Liver (tissue), 9 donors: ENCODE results near the gene FILIP1L. TPM values are rescaled to one million over a fixed set of nuclear protein-coding genes. Genes with fewer than 3 reads are reported as not detected.

Experiments used
- DNase-seq: peaks from one replicate; pipeline ENCODE4 v3.0.0-alpha.2; 2017; ENCODE audit warnings: low spot score
- H3K27ac ChIP-seq, 2 donors: one replicate each; pipeline ENCODE4 v1.7.0; 2013; ENCODE audit warnings: inconsistent platforms in 2 of 2, low read length in 2 of 2, control low read depth in 1 of 2, low read depth in 1 of 2, mild to moderate bottlenecking in 1 of 2
- H3K27me3 ChIP-seq, 4 donors: one replicate each; pipeline versions ENCODE4 v1.6.1 to v1.7.0; 2013; ENCODE audit warnings: low read length in 3 of 4, inconsistent platforms in 1 of 4, mild to moderate bottlenecking in 1 of 4, moderate library complexity in 1 of 4; ENCODE audit not compliant: control insufficient read depth in 4 of 4, insufficient read depth in 4 of 4
- H3K36me3 ChIP-seq, 4 donors: one replicate each; pipeline versions ENCODE4 v1.6.1 to v1.7.0; 2013; ENCODE audit warnings: low read length in 3 of 4, mild to moderate bottlenecking in 3 of 4, low read depth in 1 of 4, moderate library complexity in 1 of 4; ENCODE audit not compliant: control insufficient read depth in 4 of 4, insufficient read depth in 3 of 4
- H3K4me1 ChIP-seq, 4 donors: one replicate each; pipeline versions ENCODE4 v1.6.1 to v1.7.0; 2013; ENCODE audit warnings: low read length in 3 of 4, mild to moderate bottlenecking in 3 of 4, moderate library complexity in 1 of 4; ENCODE audit not compliant: control insufficient read depth in 4 of 4, insufficient read depth in 4 of 4
- H3K4me3 ChIP-seq, 3 donors: one replicate each; pipeline versions ENCODE4 v1.6.1 to v1.7.0; 2013; ENCODE audit warnings: low read length in 3 of 3, control low read depth in 1 of 3, low read depth in 1 of 3, mild to moderate bottlenecking in 1 of 3
- H3K9ac ChIP-seq, 2 donors: one replicate each; pipeline ENCODE4 v1.7.0; 2013; ENCODE audit warnings: low read length in 2 of 2, mild to moderate bottlenecking in 2 of 2, moderate library complexity in 2 of 2, control low read depth in 1 of 2, low read depth in 1 of 2
- H3K9me3 ChIP-seq, 4 donors: one replicate each; pipeline versions ENCODE4 v1.6.1 to v1.7.0; 2013; ENCODE audit warnings: low read length in 3 of 4; ENCODE audit not compliant: control insufficient read depth in 4 of 4
- ATF3 ChIP-seq: IDR thresholded peaks from 2 replicates; pipeline ENCODE4 v1.6.1; 2016; ENCODE audit warnings: antibody characterized with exemption
- CTCF ChIP-seq: fragments of 150-350 bp; IDR thresholded peaks from 2 replicates; pipeline ENCODE4 v1.5.1; 2017; ENCODE audit warnings: improper control_type of control experiment, low read depth, low read length; ENCODE audit not compliant: missing input control
- EGR1 ChIP-seq, 2 donors: IDR thresholded peaks; 2 replicates each; pipeline ENCODE4 v1.6.1; 2016 to 2018; ENCODE audit warnings: antibody characterized with exemption in 2 of 2, low read depth in 2 of 2
- FOXA1 ChIP-seq: IDR thresholded peaks from 2 replicates; pipeline ENCODE4 v1.6.1; 2016; ENCODE audit warnings: antibody characterized with exemption
- GABPA ChIP-seq, 2 donors: IDR thresholded peaks in 1 of 2; conservative IDR thresholded peaks in 1 of 2; 2 replicates each; pipeline ENCODE4 v1.6.1; 2016; ENCODE audit warnings: antibody characterized with exemption in 2 of 2, mild to moderate bottlenecking in 1 of 2, moderate library complexity in 1 of 2
- HNF4G ChIP-seq: IDR thresholded peaks from 2 replicates; pipeline ENCODE4 v1.6.1; 2016; ENCODE audit warnings: antibody characterized with exemption
- JUND ChIP-seq, 2 donors: IDR thresholded peaks; 2 replicates each; pipeline ENCODE4 v1.6.1; 2016; ENCODE audit warnings: antibody characterized with exemption in 2 of 2
- MAX ChIP-seq: IDR thresholded peaks from 2 replicates; pipeline ENCODE4 v1.6.1; 2016; ENCODE audit warnings: antibody characterized with exemption
- NR2F2 ChIP-seq: IDR thresholded peaks from 2 replicates; pipeline ENCODE4 v1.6.1; 2016; ENCODE audit warnings: antibody characterized with exemption
- RXRA ChIP-seq, 2 donors: IDR thresholded peaks; 2 replicates each; pipeline ENCODE4 v1.6.1; 2017 to 2018; ENCODE audit warnings: antibody characterized with exemption in 2 of 2, mild to moderate bottlenecking in 1 of 2
- SP1 ChIP-seq: IDR thresholded peaks from 2 replicates; pipeline ENCODE4 v1.6.1; 2018; ENCODE audit warnings: antibody characterized with exemption, mild to moderate bottlenecking
- YY1 ChIP-seq: IDR thresholded peaks from 2 replicates; pipeline ENCODE4 v1.6.1; 2016; ENCODE audit warnings: antibody characterized with exemption, mild to moderate bottlenecking
- WGBS: extraction: QIAGEN DNeasy Blood & Tissue Kit; methylation state at CpG from one replicate; pipeline ENCODE4 v1.1.7; 2013; 5-methylcytosine and 5-hydroxymethylcytosine counted together
- polyA plus RNA-seq, 2 donors: library from polyadenylated mRNA; stranded (reverse) in 1 of 2; unstranded in 1 of 2; fragments of 200-250 nt in 1 of 2; fragments of >200 nt in 1 of 2; fragmentation: Nextera tagmentation in 1 of 2; extraction: Ambion mirVana in 1 of 2; gene quantifications; one replicate each; pipeline versions ENCODE4 v1.2.1 to v1.2.3, GENCODE V29; 2013 to 2015
- total RNA-seq, 2 donors: library from RNA; depleted of rRNA; stranded (reverse); fragments of >200 nt; gene quantifications; one replicate each; pipeline ENCODE4 v1.2.3, GENCODE V29; 2014
- donor health status: healthy.
- donor health status: healthy.
- donor health status: healthy.
- donor health status: healthy.
- donor health status: healthy.

Gene FILIP1L
- total and polyA plus RNA-seq, 4 donors: 1.4 to 6.5 (median 1.9) TPM

GRCh38 chr3:100023150-100023549 lies 91.2 kb downstream of the FILIP1L start (continued):
- TF ChIP-seq CTCF (no peak), FOXA1 (no peak), ATF3 (no peak), SP1 (no peak)

- DNase-seq: no peak
- H3K27me3 ChIP-seq: no peaks in the 10 kb centered on the region
- H3K9ac ChIP-seq: no peak overlapping the region
- no peak overlapping the region for H3K27ac ChIP-seq
- no peak overlapping the region for H3K4me3 ChIP-seq
- H3K9me3 ChIP-seq: no peaks in the 10 kb centered on the region
- H3K4me1 ChIP-seq: no peaks in the 10 kb centered on the region
- peaks cover 0 to 2% (median 0%) of the 10 kb centered on the region in 4 donors for H3K36me3 ChIP-seq
- TF ChIP-seq YY1 (no peak), MAX (no peak), JUND (IDR thresholded peaks at IDR 0.05) (no peak), FOXA1 (no peak), ATF3 (no peak)
Observed at GRCh38 chr3:100022506-100022905, 91.8 kb downstream of the FILIP1L start.

GRCh38 chr3:100020876-100021644 lies 93.2 kb downstream of the FILIP1L start:
- Histone ChIP-seq H3K27me3 (no peaks in the 10 kb centered on the region), H3K27ac (no peak overlapping the region), H3K36me3 (peaks cover 0 to 2% (median 0%) of the 10 kb centered on the region in 4 donors), H3K4me1 (no peaks in the 10 kb centered on the region), H3K9me3 (no peaks in the 10 kb centered on the region), H3K9ac (no peak overlapping the region), H3K4me3 (no peak overlapping the region)
- WGBS: 96% methylated on average over 9 of the region's 9 CpGs
- TF ChIP-seq RXRA (IDR thresholded peaks at IDR 0.05) (no peak), EGR1 (IDR thresholded peaks at IDR 0.05; ENCODE audit: low read depth in 2 of 2) (no peak), HNF4G (no peak), YY1 (no peak), JUND (IDR thresholded peaks at IDR 0.05) (no peak), FOXA1 (no peak), ATF3 (no peak), CTCF (no peak), GABPA (IDR thresholded peaks at IDR 0.05 in 1 of 2, conservative IDR thresholded peaks at IDR 0.05 in 1 of 2) (no peak), NR2F2 (no peak)
- no peak for DNase-seq
